ENCODE results near the gene SST.

GRCh38 chr3:187651282-187651681 lies 18.9 kb downstream of the SST start:
- TF ChIP-seq CTCF (IDR thresholded peaks at IDR 0.05; ENCODE audit: insufficient read depth, low read length) (no peak), REST (IDR thresholded peaks at IDR 0.05; ENCODE audit: insufficient replicate concordance, low read depth) (no peak), POLR2AphosphoS5 (IDR thresholded peaks at IDR 0.05; ENCODE audit: low read depth) (no peak), GABPA (IDR thresholded peaks at IDR 0.05; ENCODE audit: low read depth) (no peak)
